GM23338 (cell line): ENCODE measurements around the gene TEX26. TPM values are rescaled to one million over a fixed set of nuclear protein-coding genes. Genes with fewer than 3 reads are reported as not detected.

Experiments used
- EZH2 ChIP-seq: fragments of 200-600 bp; sonication (generic); IDR thresholded peaks from one replicate; pipeline ENCODE4 v1.8.0; 2017; ENCODE audit warnings: antibody characterized with exemption, mild to moderate bottlenecking, low read depth; ENCODE audit not compliant: unreplicated experiment
- EZH2phosphoT487 ChIP-seq: fragments of 200-600 bp; sonication (generic); IDR thresholded peaks from one replicate; pipeline ENCODE4 v1.8.1; 2018; ENCODE audit warnings: antibody characterized with exemption; ENCODE audit not compliant: unreplicated experiment
- JUNB ChIP-seq: IDR thresholded peaks from one replicate; pipeline ENCODE4 v1.6.1; 2016; ENCODE audit warnings: antibody characterized with exemption; ENCODE audit not compliant: unreplicated experiment
- POLR2AphosphoS5 ChIP-seq: IDR thresholded peaks from 2 replicates; pipeline ENCODE4 v1.6.1; 2016; ENCODE audit warnings: antibody characterized with exemption, low read depth
- polyA plus RNA-seq: library from polyadenylated mRNA; unstranded; fragments of >200 nt; fragmentation: Nextera tagmentation; extraction: Ambion mirVana; gene quantifications from 2 replicates; pipeline ENCODE4 v1.2.1, GENCODE V29; 2016
- total RNA-seq: library from RNA; depleted of rRNA; stranded (reverse); fragments of >200 nt; shearing (Covaris generic); gene quantifications from 2 replicates; pipeline ENCODE4 v1.2.3, GENCODE V29; 2014
- TF ChIP-seq, protein P1 (sequence below): fragments of 250-450 bp; sonication (Bioruptor Pico); IDR thresholded peaks from 2 replicates; pipeline ENCODE4 v1.5.0; 2020; ENCODE audit warnings: mild to moderate bottlenecking, moderate library complexity
- TF ChIP-seq, protein P2 (sequence below): IDR thresholded peaks from 2 replicates; pipeline ENCODE4 v1.6.1; 2016; ENCODE audit warnings: antibody characterized with exemption
- TF ChIP-seq, protein P3 (sequence below): IDR thresholded peaks from one replicate; pipeline ENCODE4 v1.6.1; 2018; ENCODE audit warnings: antibody characterized with exemption; ENCODE audit not compliant: unreplicated experiment

Gene TEX26
- total and polyA plus RNA-seq, 2 experiments from 2014 or later: not detected

DNA sequence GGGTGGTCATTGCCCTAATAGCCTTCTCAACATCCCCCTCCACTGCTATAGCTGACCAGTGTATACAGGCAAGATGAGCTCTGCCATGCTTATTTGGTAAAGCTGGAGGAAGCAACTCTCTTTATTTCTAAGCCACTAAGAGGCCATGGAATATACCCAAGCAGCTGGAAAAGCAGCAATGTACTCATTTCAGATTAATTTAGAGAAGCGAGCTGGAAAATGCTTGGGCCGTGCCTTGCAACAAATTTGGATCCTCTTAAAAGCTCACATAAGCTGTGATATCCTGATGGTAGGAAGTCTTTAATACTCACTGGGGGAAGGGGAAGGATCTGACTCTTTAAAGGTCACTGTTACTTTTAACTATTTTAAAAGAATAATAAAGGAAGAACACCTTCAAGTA, 77.8 kb downstream of the TEX26 start (continued):
- TF ChIP-seq, protein P1, sequence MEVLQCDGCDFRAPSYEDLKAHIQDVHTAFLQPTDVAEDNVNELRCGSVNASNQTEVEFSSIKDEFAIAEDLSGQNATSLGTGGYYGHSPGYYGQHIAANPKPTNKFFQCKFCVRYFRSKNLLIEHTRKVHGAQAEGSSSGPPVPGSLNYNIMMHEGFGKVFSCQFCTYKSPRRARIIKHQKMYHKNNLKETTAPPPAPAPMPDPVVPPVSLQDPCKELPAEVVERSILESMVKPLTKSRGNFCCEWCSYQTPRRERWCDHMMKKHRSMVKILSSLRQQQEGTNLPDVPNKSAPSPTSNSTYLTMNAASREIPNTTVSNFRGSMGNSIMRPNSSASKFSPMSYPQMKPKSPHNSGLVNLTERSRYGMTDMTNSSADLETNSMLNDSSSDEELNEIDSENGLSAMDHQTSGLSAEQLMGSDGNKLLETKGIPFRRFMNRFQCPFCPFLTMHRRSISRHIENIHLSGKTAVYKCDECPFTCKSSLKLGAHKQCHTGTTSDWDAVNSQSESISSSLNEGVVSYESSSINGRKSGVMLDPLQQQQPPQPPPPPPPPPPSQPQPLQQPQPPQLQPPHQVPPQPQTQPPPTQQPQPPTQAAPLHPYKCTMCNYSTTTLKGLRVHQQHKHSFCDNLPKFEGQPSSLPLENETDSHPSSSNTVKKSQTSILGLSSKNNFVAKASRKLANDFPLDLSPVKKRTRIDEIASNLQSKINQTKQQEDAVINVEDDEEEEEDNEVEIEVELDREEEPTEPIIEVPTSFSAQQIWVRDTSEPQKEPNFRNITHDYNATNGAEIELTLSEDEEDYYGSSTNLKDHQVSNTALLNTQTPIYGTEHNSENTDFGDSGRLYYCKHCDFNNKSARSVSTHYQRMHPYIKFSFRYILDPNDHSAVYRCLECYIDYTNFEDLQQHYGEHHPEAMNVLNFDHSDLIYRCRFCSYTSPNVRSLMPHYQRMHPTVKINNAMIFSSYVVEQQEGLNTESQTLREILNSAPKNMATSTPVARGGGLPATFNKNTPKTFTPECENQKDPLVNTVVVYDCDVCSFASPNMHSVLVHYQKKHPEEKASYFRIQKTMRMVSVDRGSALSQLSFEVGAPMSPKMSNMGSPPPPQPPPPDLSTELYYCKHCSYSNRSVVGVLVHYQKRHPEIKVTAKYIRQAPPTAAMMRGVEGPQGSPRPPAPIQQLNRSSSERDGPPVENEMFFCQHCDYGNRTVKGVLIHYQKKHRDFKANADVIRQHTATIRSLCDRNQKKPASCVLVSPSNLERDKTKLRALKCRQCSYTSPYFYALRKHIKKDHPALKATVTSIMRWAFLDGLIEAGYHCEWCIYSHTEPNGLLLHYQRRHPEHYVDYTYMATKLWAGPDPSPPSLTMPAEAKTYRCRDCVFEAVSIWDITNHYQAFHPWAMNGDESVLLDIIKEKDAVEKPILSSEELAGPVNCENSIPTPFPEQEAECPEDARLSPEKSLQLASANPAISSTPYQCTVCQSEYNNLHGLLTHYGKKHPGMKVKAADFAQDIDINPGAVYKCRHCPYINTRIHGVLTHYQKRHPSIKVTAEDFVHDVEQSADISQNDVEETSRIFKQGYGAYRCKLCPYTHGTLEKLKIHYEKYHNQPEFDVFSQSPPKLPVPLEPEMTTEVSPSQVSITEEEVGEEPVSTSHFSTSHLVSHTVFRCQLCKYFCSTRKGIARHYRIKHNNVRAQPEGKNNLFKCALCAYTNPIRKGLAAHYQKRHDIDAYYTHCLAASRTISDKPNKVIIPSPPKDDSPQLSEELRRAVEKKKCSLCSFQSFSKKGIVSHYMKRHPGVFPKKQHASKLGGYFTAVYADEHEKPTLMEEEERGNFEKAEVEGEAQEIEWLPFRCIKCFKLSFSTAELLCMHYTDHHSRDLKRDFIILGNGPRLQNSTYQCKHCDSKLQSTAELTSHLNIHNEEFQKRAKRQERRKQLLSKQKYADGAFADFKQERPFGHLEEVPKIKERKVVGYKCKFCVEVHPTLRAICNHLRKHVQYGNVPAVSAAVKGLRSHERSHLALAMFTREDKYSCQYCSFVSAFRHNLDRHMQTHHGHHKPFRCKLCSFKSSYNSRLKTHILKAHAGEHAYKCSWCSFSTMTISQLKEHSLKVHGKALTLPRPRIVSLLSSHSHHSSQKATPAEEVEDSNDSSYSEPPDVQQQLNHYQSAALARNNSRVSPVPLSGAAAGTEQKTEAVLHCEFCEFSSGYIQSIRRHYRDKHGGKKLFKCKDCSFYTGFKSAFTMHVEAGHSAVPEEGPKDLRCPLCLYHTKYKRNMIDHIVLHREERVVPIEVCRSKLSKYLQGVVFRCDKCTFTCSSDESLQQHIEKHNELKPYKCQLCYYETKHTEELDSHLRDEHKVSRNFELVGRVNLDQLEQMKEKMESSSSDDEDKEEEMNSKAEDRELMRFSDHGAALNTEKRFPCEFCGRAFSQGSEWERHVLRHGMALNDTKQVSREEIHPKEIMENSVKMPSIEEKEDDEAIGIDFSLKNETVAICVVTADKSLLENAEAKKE: no peak
- TF ChIP-seq, protein P2, sequence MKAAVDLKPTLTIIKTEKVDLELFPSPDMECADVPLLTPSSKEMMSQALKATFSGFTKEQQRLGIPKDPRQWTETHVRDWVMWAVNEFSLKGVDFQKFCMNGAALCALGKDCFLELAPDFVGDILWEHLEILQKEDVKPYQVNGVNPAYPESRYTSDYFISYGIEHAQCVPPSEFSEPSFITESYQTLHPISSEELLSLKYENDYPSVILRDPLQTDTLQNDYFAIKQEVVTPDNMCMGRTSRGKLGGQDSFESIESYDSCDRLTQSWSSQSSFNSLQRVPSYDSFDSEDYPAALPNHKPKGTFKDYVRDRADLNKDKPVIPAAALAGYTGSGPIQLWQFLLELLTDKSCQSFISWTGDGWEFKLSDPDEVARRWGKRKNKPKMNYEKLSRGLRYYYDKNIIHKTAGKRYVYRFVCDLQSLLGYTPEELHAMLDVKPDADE: no peak
- TF ChIP-seq POLR2AphosphoS5 (no peak), EZH2 (no peak), EZH2phosphoT487 (no peak), JUNB (no peak)
- TF ChIP-seq, protein P3, sequence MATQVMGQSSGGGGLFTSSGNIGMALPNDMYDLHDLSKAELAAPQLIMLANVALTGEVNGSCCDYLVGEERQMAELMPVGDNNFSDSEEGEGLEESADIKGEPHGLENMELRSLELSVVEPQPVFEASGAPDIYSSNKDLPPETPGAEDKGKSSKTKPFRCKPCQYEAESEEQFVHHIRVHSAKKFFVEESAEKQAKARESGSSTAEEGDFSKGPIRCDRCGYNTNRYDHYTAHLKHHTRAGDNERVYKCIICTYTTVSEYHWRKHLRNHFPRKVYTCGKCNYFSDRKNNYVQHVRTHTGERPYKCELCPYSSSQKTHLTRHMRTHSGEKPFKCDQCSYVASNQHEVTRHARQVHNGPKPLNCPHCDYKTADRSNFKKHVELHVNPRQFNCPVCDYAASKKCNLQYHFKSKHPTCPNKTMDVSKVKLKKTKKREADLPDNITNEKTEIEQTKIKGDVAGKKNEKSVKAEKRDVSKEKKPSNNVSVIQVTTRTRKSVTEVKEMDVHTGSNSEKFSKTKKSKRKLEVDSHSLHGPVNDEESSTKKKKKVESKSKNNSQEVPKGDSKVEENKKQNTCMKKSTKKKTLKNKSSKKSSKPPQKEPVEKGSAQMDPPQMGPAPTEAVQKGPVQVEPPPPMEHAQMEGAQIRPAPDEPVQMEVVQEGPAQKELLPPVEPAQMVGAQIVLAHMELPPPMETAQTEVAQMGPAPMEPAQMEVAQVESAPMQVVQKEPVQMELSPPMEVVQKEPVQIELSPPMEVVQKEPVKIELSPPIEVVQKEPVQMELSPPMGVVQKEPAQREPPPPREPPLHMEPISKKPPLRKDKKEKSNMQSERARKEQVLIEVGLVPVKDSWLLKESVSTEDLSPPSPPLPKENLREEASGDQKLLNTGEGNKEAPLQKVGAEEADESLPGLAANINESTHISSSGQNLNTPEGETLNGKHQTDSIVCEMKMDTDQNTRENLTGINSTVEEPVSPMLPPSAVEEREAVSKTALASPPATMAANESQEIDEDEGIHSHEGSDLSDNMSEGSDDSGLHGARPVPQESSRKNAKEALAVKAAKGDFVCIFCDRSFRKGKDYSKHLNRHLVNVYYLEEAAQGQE: no peak
